Measurements from ENCODE around the gene HSPB7.
"Not testable (repeated sequence)": the region's sequence is repeated elsewhere in the genome, so short reads cannot be mapped to it uniquely, and the experiment has no call there.

HSPB7 gene

GRCh38 chr1:16020878-16021277 is 3.0 kb upstream of the HSPB7 start:
- DNase-seq = not testable (repeated sequence)

- no peak for DNase-seq
Observed at GRCh38 chr1:16020325-16020724, 2.5 kb upstream of the HSPB7 start.

GRCh38 chr1:16019644-16020277 is 1.9 kb upstream of the HSPB7 start:
- DNase-seq = no peak

DNA sequence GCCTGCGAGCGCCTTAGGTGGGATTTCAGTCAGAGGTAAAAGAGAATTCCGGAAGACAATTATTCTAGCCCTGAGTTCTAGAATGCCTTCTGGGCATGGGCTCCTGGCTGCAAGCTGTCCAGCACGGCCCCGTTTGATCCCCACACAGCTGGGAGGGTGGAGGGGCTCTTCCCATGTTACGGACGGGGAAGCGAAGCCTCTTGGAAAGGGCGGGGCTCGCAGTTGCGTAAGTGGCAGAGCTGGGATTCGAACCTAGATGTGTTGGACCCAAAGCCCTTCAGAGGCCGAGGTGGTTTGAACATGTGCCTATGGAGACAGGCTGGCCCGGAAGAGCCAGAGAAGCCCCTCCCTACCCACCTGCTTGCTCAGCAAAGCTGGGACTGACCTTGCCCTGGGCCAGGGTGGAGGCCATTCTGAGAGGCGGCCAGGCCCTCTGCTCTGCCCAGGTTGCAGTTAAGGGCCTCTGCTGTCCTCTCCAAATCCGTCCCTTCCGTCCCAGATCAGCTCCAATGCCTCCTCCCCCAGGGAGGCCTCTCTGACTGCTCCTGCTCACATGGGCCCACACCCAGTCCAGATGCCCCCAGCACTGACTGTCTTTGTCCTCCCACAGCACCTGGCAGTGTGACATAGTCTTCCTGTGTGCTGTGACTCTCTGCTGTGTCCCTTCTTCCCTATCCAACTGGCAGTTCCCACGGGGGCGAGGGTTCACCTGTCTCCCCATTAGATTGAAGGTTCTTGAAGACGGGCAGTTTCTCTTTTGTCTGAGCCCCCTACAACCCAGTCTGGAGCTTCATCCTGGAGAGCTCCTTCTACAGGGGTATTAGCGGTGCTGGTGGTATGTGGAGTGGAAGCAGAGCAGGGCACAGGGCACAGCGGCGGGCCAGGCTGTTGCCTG is 1.2 kb upstream of the HSPB7 start:
- DNase-seq = no peak

DNA sequence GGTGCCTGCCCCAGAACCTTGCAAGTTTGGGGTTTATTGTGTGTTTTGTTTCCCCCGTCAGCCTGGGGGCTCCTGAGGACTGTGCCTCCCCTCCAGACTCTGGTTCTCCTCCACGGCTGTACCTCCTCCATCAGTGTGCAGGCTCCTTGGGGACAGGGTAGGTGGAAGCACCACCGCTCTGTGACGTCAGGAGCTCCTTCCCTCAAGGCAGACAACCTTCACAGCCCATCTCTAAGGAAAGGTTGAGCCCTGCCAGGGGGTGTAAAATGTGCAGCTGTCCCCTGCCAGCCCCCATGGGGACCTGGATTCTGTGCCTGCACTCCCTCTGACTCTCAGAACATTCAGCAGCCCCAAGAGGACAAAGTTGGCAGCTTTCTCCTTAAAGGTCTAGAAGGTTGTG is 465 bp upstream of the HSPB7 start:
- no peak for DNase-seq

DNA sequence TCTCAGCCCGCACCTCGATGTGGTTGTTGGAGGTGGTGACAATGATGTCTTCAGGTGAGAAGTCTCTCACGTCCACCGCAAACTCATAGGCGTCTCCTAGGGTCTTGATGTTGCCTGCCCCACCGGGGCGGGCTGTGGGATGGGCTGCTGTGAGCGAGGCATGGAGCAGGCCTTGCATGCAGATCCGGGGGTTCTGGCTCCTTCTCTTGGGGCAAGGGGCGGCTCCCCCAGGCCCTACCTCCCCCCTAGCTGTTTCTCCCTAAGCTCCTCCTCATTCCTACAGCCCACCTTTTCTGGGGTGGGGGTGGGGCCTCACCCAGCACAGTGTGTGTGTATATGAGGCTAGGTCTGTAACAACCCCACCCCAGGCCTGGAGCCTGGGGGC is 775 bp downstream of the HSPB7 start:
- DNase-seq = no peak

DNA sequence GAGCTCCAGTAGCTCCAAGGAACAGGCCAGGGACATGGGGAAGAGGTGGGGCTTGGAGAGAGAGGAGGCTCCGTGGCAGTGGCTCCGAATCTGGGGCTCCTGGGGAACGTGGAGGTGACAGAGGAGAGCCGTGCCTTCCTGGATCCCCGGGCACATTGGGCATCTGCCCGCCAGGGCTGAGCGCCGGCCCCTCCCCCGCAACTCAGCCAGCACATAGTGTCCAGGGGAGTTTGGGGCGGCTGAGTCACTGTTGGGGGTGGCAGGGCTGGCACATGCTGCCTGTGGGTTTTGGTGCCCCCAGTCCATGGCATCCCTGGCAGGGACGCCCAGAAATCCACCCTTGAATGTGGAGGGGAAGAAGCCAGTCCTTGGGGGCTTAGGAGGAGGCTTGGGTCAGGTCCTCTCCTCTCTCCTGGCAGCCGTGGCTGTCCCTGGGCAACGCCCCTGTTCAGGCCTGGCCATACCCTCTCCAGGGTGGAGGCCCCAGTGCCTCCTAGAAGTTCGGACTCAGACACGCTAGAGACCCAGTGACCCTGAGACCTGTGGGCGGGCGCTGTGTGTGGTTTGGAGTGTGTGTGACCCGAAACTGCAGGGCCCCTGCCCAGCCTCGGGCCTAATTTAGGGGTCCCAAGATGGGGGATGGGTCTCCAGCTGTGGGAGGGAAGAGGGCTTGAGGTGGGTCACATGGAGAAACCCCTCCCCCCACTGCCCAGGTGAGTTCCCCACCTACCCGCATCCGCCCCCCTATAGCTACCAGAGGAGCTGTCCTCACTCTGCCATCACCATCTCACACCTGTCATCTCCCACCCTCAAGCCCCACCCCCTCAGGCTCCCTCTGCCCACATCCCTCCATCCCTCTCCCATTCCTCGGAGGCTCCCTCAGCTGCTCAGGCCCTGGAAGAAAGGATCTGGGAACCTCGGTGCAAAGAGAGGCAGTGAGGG is 1.6 kb downstream of the HSPB7 start:
- no peak for DNase-seq

GRCh38 chr1:16015491-16015890 is 2.4 kb downstream of the HSPB7 start:
- no peak for DNase-seq

GRCh38 chr1:16014509-16015482 is 3.0 kb downstream of the HSPB7 start:
- DNase-seq = no peak

GRCh38 chr1:16013908-16014258 is 4.0 kb downstream of the HSPB7 start:
- DNase-seq = no peak

- DNase-seq = peak; percentile 24
Observed at GRCh38 chr1:16013220-16013907, 4.5 kb downstream of the HSPB7 start.

- no peak for DNase-seq
Observed at GRCh38 chr1:16012590-16013219, 5.1 kb downstream of the HSPB7 start.

GRCh38 chr1:16011936-16012589 is 5.8 kb downstream of the HSPB7 start:
- no peak for DNase-seq

DNA sequence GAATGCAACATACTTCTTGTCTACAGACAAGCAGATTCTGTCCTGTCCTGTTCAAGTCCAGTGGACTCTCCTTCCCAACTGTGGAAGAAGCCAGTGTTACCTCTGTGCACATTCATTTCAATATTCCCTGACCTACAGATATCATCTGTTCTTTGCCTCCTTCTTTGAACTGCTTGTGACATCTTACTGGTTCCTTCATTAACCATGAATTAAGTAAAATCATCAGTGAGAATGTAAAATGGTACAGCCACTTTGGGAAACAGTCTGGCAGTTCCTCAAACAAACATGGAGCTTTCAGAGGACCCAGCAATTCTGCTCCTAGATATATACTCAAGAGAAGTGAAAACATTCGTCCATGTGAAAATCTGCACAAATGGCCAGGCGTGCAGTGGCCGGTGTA is 7.0 kb downstream of the HSPB7 start:
- no peak for DNase-seq

DNA sequence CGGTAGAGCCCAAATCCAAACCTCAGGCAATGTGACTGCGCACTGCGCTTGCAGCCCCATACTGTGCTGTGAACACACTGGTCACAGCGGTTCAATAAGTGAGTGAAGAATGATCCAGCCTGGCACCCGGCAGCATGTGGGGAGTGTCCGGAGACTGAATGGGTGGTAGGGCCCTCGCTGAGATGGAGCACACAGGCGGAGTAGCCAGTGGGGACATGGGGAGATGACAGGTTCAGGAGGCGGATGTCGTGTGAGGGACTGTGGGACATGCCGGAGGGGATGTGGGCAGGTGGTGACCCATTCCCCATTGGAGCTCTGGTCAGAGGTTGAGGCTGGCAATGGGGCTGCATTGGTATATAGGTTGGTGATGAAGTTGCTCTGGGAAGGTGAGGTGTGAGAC is 8.2 kb downstream of the HSPB7 start:
- no peak for DNase-seq

DNA sequence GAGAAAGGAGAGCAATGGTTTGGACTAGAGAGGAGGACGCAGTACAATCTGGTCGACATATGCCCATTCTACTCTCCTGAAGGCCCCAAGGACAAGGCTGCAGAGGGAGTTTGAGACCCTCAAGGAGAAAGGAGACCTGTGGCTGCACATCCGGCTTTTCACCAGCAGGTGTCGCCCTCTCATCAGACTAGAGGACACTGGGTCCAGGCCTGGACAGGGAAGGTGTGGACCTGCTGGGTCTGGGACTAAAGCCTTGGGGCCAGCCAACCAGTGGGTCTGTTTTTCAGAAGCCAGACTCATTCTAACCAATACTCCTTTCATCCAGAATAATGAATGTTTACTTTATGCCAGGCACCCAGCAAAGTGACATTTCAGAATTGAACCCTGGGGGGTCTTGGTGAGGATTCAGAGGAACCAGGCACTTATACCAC is 8.8 kb downstream of the HSPB7 start:
- DNase-seq = peak; percentile 71

- no peak for DNase-seq
Observed at GRCh38 chr1:16007671-16008341, 10.0 kb downstream of the HSPB7 start.

DNA sequence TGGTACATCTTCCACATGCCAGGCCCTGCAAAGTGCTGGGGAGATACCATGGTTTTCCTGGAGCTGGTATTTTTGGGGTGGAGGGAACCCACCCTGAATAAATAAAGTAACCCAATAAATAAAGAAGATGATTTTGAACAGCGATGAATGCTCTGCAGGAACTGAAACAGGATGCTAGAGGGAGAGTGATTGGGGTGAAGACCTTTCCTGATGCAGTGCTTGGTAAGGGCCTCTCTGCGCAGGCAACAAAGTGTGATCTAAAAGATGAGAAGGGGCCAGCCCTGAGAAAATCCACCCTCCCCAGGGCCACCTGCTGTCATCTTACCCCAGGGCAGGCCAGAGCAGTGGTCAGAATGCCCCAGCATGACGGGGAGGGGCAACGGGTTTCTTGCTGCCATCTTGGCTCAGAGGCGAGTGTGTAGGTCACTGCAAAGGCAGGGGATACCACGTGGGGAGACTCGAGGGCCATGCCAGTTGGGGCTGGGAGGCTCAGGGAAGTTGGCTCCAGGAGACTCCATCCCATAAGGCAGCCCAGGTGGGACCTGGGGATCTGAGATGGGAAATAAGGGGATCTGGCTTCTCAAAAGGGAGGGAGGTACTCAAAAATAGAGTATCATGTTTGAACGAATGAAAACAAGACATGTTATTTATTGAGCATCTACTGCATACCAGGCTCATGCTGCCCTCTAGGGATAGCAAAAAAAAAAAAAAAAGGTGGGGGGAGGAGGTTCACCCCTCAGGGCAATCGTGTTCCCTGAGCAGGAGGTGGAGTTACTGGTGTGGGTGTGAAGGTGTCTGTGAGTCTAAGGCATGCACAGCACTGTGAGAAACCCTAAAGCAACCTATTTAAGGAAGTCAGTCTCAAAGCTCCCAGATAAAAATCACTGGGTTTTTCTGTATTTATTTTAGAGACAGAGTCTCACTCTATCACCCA is 11.0 kb downstream of the HSPB7 start:
- DNase-seq = no peak

GRCh38 chr1:16006010-16006409 is 11.8 kb downstream of the HSPB7 start:
- no peak for DNase-seq

Measured in CD4-positive, alpha-beta T cell treated with Interleukin-12 subunit alpha and Interleukin-12 subunit beta, for 1 hour (primary cell).